ENCODE results near the gene ADRM1. TPM values are rescaled to one million over a fixed set of nuclear protein-coding genes. Genes with fewer than 3 reads are reported as not detected.

ADRM1 gene
- total RNA-seq, 2 donors from 2014 or later: 70.5 to 109 TPM

GRCh38 chr20:62323980-62324906 lies 21.4 kb downstream of the ADRM1 start:
- no peaks in the 10 kb centered on the region for H3K36me3 ChIP-seq
- no peaks in the 10 kb centered on the region for H3K4me1 ChIP-seq
- intact Hi-C loops (cut with DNase I): no loop called here
- H3K9ac ChIP-seq (ENCODE audit: low read depth in 2 of 2, low read length in 2 of 2): no peak overlapping the region
- no peak overlapping the region for H3K4me3 ChIP-seq
- no peaks in the 10 kb centered on the region for H3K27me3 ChIP-seq
- no peaks in the 10 kb centered on the region for H3K9me3 ChIP-seq
- no peak overlapping the region for H3K27ac ChIP-seq
- no peak for DNase-seq
- TF ChIP-seq CTCF (IDR thresholded peaks at IDR 0.05): no peak

GRCh38 chr20:62325172-62325905 lies 22.5 kb downstream of the ADRM1 start:
- Histone ChIP-seq H3K27ac (no peak overlapping the region), H3K27me3 (no peaks in the 10 kb centered on the region), H3K36me3 (no peaks in the 10 kb centered on the region), H3K4me1 (no peaks in the 10 kb centered on the region), H3K4me3 (no peak overlapping the region), H3K9me3 (no peaks in the 10 kb centered on the region), H3K9ac (ENCODE audit: low read depth in 2 of 2, low read length in 2 of 2) (no peak overlapping the region)
- intact Hi-C loops (cut with DNase I): no loop called here
- no peak for TF ChIP-seq CTCF (IDR thresholded peaks at IDR 0.05)
- no peak for DNase-seq

GRCh38 chr20:62326559-62326958 lies 23.8 kb downstream of the ADRM1 start:
- Histone ChIP-seq H3K9ac (ENCODE audit: low read depth in 2 of 2, low read length in 2 of 2) (no peak overlapping the region), H3K4me1 (no peaks in the 10 kb centered on the region), H3K4me3 (no peak overlapping the region), H3K36me3 (no peaks in the 10 kb centered on the region), H3K27me3 (no peaks in the 10 kb centered on the region), H3K27ac (no peak overlapping the region), H3K9me3 (no peaks in the 10 kb centered on the region)
- no peak for TF ChIP-seq CTCF (IDR thresholded peaks at IDR 0.05)
- intact Hi-C loops (cut with DNase I): no loop called here
- no peak for DNase-seq

- Histone ChIP-seq H3K27ac (no peak overlapping the region), H3K9me3 (no peaks in the 10 kb centered on the region), H3K9ac (ENCODE audit: low read depth in 2 of 2, low read length in 2 of 2) (no peak overlapping the region), H3K4me3 (no peak overlapping the region), H3K4me1 (no peaks in the 10 kb centered on the region), H3K27me3 (no peaks in the 10 kb centered on the region), H3K36me3 (no peaks in the 10 kb centered on the region)
- intact Hi-C loops (cut with DNase I): no loop called here
- no peak for DNase-seq
- no peak for TF ChIP-seq CTCF (IDR thresholded peaks at IDR 0.05)
Observed at GRCh38 chr20:62326959-62327725, 24.3 kb downstream of the ADRM1 start.

Measured in colonic mucosa (tissue), 4 donors.